Left ventricle myocardium inferior (tissue), 1 donor: ENCODE measurements around the gene ANKK1. TPM values are rescaled to one million over a fixed set of nuclear protein-coding genes. Genes with fewer than 3 reads are reported as not detected.
A peak's percentile ranks its signal among the peaks of the same experiment; 100 is the strongest.

Source experiments
- DNase-seq: peaks from one replicate; pipeline ENCODE4 v3.0.0-alpha.2; 2020
- H3K27ac ChIP-seq: fragments of 200-600 bp; replicated peaks from 2 replicates; pipeline ENCODE4 v1.8.0; 2021
- H3K27me3 ChIP-seq: fragments of 200-600 bp; 2 replicates; pipeline ENCODE4 v1.8.0; 2021; ENCODE audit warnings: low read depth
- H3K36me3 ChIP-seq: fragments of 200-600 bp; 2 replicates; pipeline ENCODE4 v1.8.0; 2021
- H3K4me1 ChIP-seq: fragments of 200-600 bp; 2 replicates; pipeline ENCODE4 v1.8.0; 2021
- H3K4me3 ChIP-seq: fragments of 200-600 bp; 2 replicates; pipeline ENCODE4 v1.8.0; 2021; ENCODE audit warnings: mild to moderate bottlenecking, moderate library complexity
- H3K9me3 ChIP-seq: fragments of 200-600 bp; replicated peaks from 2 replicates; pipeline ENCODE4 v1.8.0; 2021
- CTCF ChIP-seq: fragments of 200-600 bp; IDR thresholded peaks from 2 replicates; pipeline ENCODE4 v1.8.0; 2021; ENCODE audit warnings: antibody characterized with exemption, mild to moderate bottlenecking, borderline replicate concordance
- intact Hi-C: fragments of 100-400 bp; cut with micrococcal nuclease; formaldehyde crosslinking; loops from one replicate; pipeline ENCODE4 v1.11.0; 2022
- long read RNA-seq: library from polyadenylated mRNA; unstranded; transcript quantifications from one replicate; pipeline ENCODE4 v2.0.0, GENCODE V29; 2021
- total RNA-seq: library from RNA; stranded (reverse); fragmentation: NEBNext Ultra II Directional; extraction: Animal tissue kit (Norgen Biotek cat#: 25700); gene quantifications from one replicate; pipeline ENCODE4 v1.2.1, GENCODE V29; 2021
- donor health status: DM: no; HTN: yes; CAD: no; lungs with severe emphysema.

ANKK1 gene
- total RNA-seq: not detected
- long read RNA-seq: 0 reads

- H3K36me3 ChIP-seq: no peaks in the 10 kb centered on the region
- no peak within 1 kb of the TSS for H3K27ac ChIP-seq
- H3K9me3 ChIP-seq: no peaks in the 10 kb centered on the region
- H3K27me3 ChIP-seq: peaks cover 50% of the 10 kb centered on the region
- H3K4me3 ChIP-seq: peak within 1 kb of the TSS; percentile 21
- no peak for DNase-seq
- H3K4me1 ChIP-seq: peaks cover 4% of the 10 kb centered on the region
- intact Hi-C loops: no loop called here
- TF ChIP-seq CTCF: peak; percentile 25
Observed at GRCh38 chr11:113387605-113388211, at the start of gene ANKK1. Gene ANKK1, plus strand, starts transcription at chr11:113387779. Its CDS starts 106 bp downstream, at chr11:113387885.

GRCh38 chr11:113338730-113339129, 48.8 kb upstream of the ANKK1 start:
- Histone ChIP-seq H3K36me3 (peaks cover 96% of the 10 kb centered on the region), H3K9me3 (peaks cover 11% of the 10 kb centered on the region)
- intact Hi-C loops: no loop called here

GRCh38 chr11:113339929-113340589, 47.5 kb upstream of the ANKK1 start:
- Histone ChIP-seq H3K4me1 (no peaks in the 10 kb centered on the region), H3K4me3 (no peak overlapping the region), H3K27ac (no peak overlapping the region), H3K9me3 (peaks cover 11% of the 10 kb centered on the region), H3K27me3 (no peaks in the 10 kb centered on the region), H3K36me3 (peaks cover 96% of the 10 kb centered on the region)
- intact Hi-C loops: no loop called here
- DNase-seq: no peak
- TF ChIP-seq CTCF: no peak

More at GRCh38 chr11:113338730-113339129, 48.8 kb upstream of the ANKK1 start:
- DNase-seq: no peak
- Histone ChIP-seq H3K4me1 (no peaks in the 10 kb centered on the region), H3K27me3 (no peaks in the 10 kb centered on the region), H3K4me3 (no peak overlapping the region), H3K27ac (no peak overlapping the region)
- no peak for TF ChIP-seq CTCF

- TF ChIP-seq CTCF: no peak
- no peak for DNase-seq
- no peak overlapping the region for H3K27ac ChIP-seq
- peaks cover 7% of the 10 kb centered on the region for H3K9me3 ChIP-seq
- no peak overlapping the region for H3K4me3 ChIP-seq
- H3K36me3 ChIP-seq: peaks cover 87% of the 10 kb centered on the region
- H3K4me1 ChIP-seq: no peaks in the 10 kb centered on the region
- intact Hi-C loops: no loop called here
- no peaks in the 10 kb centered on the region for H3K27me3 ChIP-seq
Observed at GRCh38 chr11:113341388-113342165, 46.0 kb upstream of the ANKK1 start.

- no peak overlapping the region for H3K4me3 ChIP-seq
- intact Hi-C loops: no loop called here
- no peaks in the 10 kb centered on the region for H3K9me3 ChIP-seq
- no peaks in the 10 kb centered on the region for H3K4me1 ChIP-seq
- H3K36me3 ChIP-seq: peaks cover 53% of the 10 kb centered on the region
- TF ChIP-seq CTCF: no peak
- H3K27ac ChIP-seq: no peak overlapping the region
- no peaks in the 10 kb centered on the region for H3K27me3 ChIP-seq
- no peak for DNase-seq
Observed at GRCh38 chr11:113345978-113346377, 41.6 kb upstream of the ANKK1 start.
